ENCODE results near the gene DNAL1.

DNA sequence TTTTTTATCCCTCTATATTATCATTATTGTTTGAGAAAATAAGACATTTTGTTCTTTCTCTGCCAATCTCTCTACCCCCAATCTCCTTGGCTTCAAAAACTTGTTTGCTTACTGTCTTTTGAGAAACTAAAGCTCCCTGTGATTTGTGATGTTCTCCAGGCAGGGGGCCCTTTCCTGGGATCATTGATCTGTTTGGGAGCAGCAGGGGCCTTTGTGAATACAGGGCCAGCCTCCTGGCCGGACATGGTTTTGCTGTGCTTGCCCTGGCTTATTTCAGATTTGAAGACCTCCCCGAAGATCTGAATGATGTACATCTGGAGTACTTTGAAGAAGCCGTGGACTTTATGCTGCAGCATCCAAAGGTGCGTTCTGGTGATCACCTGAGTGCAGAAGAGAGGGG, 28.0 kb upstream of the DNAL1 start:
- TF ChIP-seq FOXM1 (IDR thresholded peaks at IDR 0.05; ENCODE audit: borderline replicate concordance), result no peak
- no peak for TF ChIP-seq ELF4 (IDR thresholded peaks at IDR 0.05)
- TF ChIP-seq TARDBP (IDR thresholded peaks at IDR 0.05), result no peak
- TF ChIP-seq HDGF (IDR thresholded peaks at IDR 0.05; ENCODE audit: borderline replicate concordance), result no peak
- TF ChIP-seq LEF1 (IDR thresholded peaks at IDR 0.05; ENCODE audit: borderline replicate concordance), result no peak
- no peak for TF ChIP-seq L3MBTL2 (conservative IDR thresholded peaks at IDR 0.05)
